ENCODE results near the gene CPED1. TPM values are rescaled to one million over a fixed set of nuclear protein-coding genes. Genes with fewer than 3 reads are reported as not detected.

Gene CPED1
- total RNA-seq, 1 experiment from 2014 or later = 0.13 TPM

- Mint-ChIP-seq H3K36me3 (ENCODE audit: insufficient read depth in 1 of 3, low read depth in 3 of 3) (no peaks in the 10 kb centered on the region), H3K4me3 (no peak overlapping the region), H3K4me1 (peaks cover 23 to 26% of the 10 kb centered on the region in 2 experiments), H3K27me3 (ENCODE audit: low read depth) (no peaks in the 10 kb centered on the region), H3K9me3 (no peaks in the 10 kb centered on the region), H3K27ac (no peak overlapping the region)
- Histone ChIP-seq H3K23ac (ENCODE audit: insufficient read length, low read depth, low read length) (no peak overlapping the region), H3T11ph (ENCODE audit: low read length) (no peak overlapping the region), H3K18ac (ENCODE audit: insufficient read length, low read depth, low read length) (no peak overlapping the region), H3K9me3 (ENCODE audit: control insufficient read depth, low read depth, low read length) (no peaks in the 10 kb centered on the region), H2AFZ (ENCODE audit: low read length) (no peak overlapping the region), H2BK15ac (ENCODE audit: low read depth, low read length) (no peak overlapping the region), H2BK120ac (ENCODE audit: low read depth, low read length, poor library complexity, severe bottlenecking) (no peak overlapping the region), H2BK20ac (ENCODE audit: low read depth, low read length, poor library complexity, severe bottlenecking) (no peak overlapping the region), H3K79me2 (ENCODE audit: insufficient read depth, low read length) (no peaks in the 10 kb centered on the region), H3K56ac (ENCODE audit: insufficient read length, low read depth, low read length) (no peak overlapping the region), H3K27ac (ENCODE audit: insufficient read length, low read depth, low read length) (no peak overlapping the region), H3K4me2 (ENCODE audit: insufficient read depth, insufficient read length, low read length) (no peak overlapping the region), H4K8ac (replicated peaks; ENCODE audit: insufficient read length, low read depth, low read length) (no peak overlapping the region), H2AK5ac (ENCODE audit: insufficient read length, low read length) (no peak overlapping the region), H4K5ac (ENCODE audit: insufficient read length, low read depth, low read length) (no peak overlapping the region), H3K4ac (ENCODE audit: low read depth, low read length) (no peak overlapping the region), H4K20me1 (ENCODE audit: control insufficient read depth, insufficient read depth, insufficient read length) (no peaks in the 10 kb centered on the region), H3K27me3 (ENCODE audit: insufficient read depth, low read length) (no peaks in the 10 kb centered on the region), H3K79me1 (ENCODE audit: insufficient read depth, low read depth, low read length, poor library complexity, severe bottlenecking) (no peaks in the 10 kb centered on the region), H4K91ac (ENCODE audit: insufficient read length, low read depth, low read length) (no peak overlapping the region), H2BK12ac (ENCODE audit: insufficient read length, low read depth, low read length) (no peak overlapping the region), H3K14ac (ENCODE audit: insufficient read depth, low read length) (no peak overlapping the region), H3K4me1 (ENCODE audit: insufficient read depth, low read length) (no peaks in the 10 kb centered on the region), H3K9ac (ENCODE audit: extremely low read depth, insufficient read length, low read length) (no peak overlapping the region), H2BK5ac (ENCODE audit: insufficient read length, low read length) (no peak overlapping the region), H3K23me2 (ENCODE audit: insufficient read length, low read depth, low read length, poor library complexity, severe bottlenecking) (no peaks in the 10 kb centered on the region)
- no peak for TF ChIP-seq CTCF (conservative IDR thresholded peaks at IDR 0.05)
- no peak for DNase-seq
- no CpG with 5 or more reads among the region's 4 CpGs for WGBS (ENCODE audit: extremely low coverage, insufficient read length, low lambda C conversion rate)
Observed at GRCh38 chr7:121046009-121046408, 57.5 kb downstream of the CPED1 start.

All from H9 (cell line).